Activated CD8-positive, alpha-beta T cell treated with anti-CD3 and anti-CD28 coated beads for 36 hours (primary cell): ENCODE results near the gene KCNH4. TPM values are rescaled to one million over a fixed set of nuclear protein-coding genes. Genes with fewer than 3 reads are reported as not detected.

Experiments used
- ATAC-seq: fragments of 200-7000 bp; cut with Tn5 transposase; one replicate; pipeline ENCODE4 v1.10.0; 2021; ENCODE audit warnings: mild to moderate bottlenecking, moderate library complexity
- CTCF ChIA-PET: fragments of 350-600 bp; sonication (Branson Sonifier 250); formaldehyde crosslinking; loops from one replicate; lab custom pipeline; 2021; ENCODE audit warnings: antibody characterized with exemption; lab: Charles Lee
- POLR2A ChIA-PET: fragments of 350-600 bp; sonication (Branson Sonifier 250); formaldehyde crosslinking; loops from one replicate; lab custom pipeline; 2021; ENCODE audit warnings: antibody characterized with exemption; lab: Charles Lee
- DNase-seq: peaks from one replicate; pipeline ENCODE4 v3.0.0-alpha.2; 2020
- H3K27ac Mint-ChIP-seq: one replicate; pipeline ENCODE4 v1.8.0; 2021; ENCODE audit warnings: mild to moderate bottlenecking, mixed read lengths
- H3K27me3 Mint-ChIP-seq: one replicate; pipeline ENCODE4 v1.8.0; 2021; ENCODE audit warnings: mixed read lengths
- H3K36me3 Mint-ChIP-seq: one replicate; pipeline ENCODE4 v1.8.0; 2021; ENCODE audit warnings: low read depth, mixed read lengths
- H3K4me1 Mint-ChIP-seq: one replicate; pipeline ENCODE4 v1.8.0; 2021; ENCODE audit warnings: low read depth, mixed read lengths
- H3K4me3 Mint-ChIP-seq: one replicate; pipeline ENCODE4 v1.8.0; 2021; ENCODE audit warnings: mild to moderate bottlenecking, moderate library complexity, mixed read lengths
- H3K9me3 Mint-ChIP-seq: one replicate; pipeline ENCODE4 v1.8.0; 2021; ENCODE audit warnings: mixed read lengths
- intact Hi-C: fragments of 100-400 bp; cut with micrococcal nuclease; formaldehyde crosslinking; loops from one replicate; pipeline ENCODE4 v1.10.0; 2022
- total RNA-seq, 2 experiments: library from RNA; stranded (reverse); gene quantifications; one replicate each; pipeline ENCODE4 v1.2.3, GENCODE V29; 2021
- TF ChIP-seq, protein P1 (sequence below): fragments of 200-600 bp; IDR thresholded peaks from one replicate; pipeline ENCODE4 v1.8.0; 2022; ENCODE audit warnings: antibody characterized with exemption, mild to moderate bottlenecking

The KCNH4 gene
- total RNA-seq, 2 experiments from 2014 or later, result 0.38 to 0.43 TPM

DNA sequence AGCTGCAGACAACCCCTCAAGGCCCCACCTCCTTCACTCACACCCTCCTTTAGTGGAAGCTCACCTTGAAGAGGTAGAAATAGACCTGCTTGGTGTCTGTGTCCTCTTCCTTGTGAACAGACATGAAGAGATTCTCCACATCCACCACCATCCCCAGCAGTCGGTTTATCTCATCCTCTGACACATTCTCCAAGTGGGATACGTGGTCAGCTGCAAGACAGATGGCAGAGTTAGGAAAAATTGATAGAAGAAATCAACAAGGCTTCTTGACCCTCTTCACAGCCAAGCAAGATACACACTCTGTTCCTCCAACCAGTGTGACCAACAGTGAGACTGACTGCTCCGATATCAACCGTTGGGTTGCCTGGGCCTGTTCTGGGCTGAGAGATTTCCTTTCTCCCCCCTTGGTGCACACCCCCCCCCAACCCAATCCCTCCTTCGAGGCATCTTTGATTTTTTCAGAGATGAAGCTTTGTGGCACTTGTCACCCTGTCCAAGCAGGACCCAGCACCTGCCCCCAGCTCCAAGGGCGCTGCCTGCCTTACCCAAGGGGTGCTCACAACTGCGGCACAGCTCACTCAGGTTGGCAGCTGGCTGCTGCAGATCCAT is 60.7 kb downstream of the KCNH4 start:
- POLR2A ChIA-PET, result interaction anchor here (0.5 to 3.9 kb wide), 13 partner anchors 12 to 428 kb away, joined by 3 to 24 read pairs (median 3); partner anchors contain the start of genes CNP and DNAJC7
- CTCF ChIA-PET, result interaction anchor here (0.7 to 14.3 kb wide), 16 partner anchors 9 to 283 kb away, joined by 3 to 110 read pairs (median 5); partner anchors contain the start of genes DNAJC7, KCNH4, NKIRAS2 and ODAD4
- TF ChIP-seq, protein P1, sequence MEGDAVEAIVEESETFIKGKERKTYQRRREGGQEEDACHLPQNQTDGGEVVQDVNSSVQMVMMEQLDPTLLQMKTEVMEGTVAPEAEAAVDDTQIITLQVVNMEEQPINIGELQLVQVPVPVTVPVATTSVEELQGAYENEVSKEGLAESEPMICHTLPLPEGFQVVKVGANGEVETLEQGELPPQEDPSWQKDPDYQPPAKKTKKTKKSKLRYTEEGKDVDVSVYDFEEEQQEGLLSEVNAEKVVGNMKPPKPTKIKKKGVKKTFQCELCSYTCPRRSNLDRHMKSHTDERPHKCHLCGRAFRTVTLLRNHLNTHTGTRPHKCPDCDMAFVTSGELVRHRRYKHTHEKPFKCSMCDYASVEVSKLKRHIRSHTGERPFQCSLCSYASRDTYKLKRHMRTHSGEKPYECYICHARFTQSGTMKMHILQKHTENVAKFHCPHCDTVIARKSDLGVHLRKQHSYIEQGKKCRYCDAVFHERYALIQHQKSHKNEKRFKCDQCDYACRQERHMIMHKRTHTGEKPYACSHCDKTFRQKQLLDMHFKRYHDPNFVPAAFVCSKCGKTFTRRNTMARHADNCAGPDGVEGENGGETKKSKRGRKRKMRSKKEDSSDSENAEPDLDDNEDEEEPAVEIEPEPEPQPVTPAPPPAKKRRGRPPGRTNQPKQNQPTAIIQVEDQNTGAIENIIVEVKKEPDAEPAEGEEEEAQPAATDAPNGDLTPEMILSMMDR, result no peak
- DNase-seq (no peak), ATAC-seq (peak; percentile 1)
- Mint-ChIP-seq H3K36me3 (peaks cover 32% of the 10 kb centered on the region), H3K4me3 (peak overlapping the region; percentile 67), H3K4me1 (peaks cover 30% of the 10 kb centered on the region), H3K27ac (peak overlapping the region; percentile 55), H3K27me3 (no peaks in the 10 kb centered on the region), H3K9me3 (no peaks in the 10 kb centered on the region)
- intact Hi-C loops, result no loop called here

DNA sequence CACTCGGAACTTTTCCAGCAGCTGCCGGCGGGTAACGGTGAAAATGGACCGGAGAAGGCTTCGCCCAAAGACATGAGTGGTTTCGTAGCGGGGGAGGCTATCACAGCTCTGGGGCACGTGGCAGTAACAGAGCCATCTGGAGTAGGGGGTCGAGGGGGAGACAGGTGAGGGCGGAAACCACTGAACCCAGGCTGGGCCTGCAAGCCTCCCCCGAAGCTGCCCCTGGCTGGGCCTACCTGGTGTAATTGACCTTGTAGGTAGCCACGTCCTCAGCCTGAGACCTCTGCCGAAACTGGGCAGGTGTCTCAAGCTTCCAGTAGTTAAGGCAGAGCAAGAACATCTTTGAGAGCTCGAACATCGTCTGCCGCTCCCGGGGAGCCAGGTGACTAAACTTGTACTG is 61.6 kb downstream of the KCNH4 start:
- Mint-ChIP-seq H3K4me3 (no peak overlapping the region), H3K36me3 (peaks cover 39% of the 10 kb centered on the region), H3K9me3 (no peaks in the 10 kb centered on the region), H3K27me3 (no peaks in the 10 kb centered on the region), H3K4me1 (peaks cover 30% of the 10 kb centered on the region), H3K27ac (peak overlapping the region; percentile 11)
- ATAC-seq (no peak), DNase-seq (no peak)
- TF ChIP-seq, protein P1, result no peak
- POLR2A ChIA-PET, result interaction anchor here (0.6 to 2.5 kb wide), 3 partner anchors 34 to 83 kb away, joined by 3 to 13 read pairs (median 4); no protein-coding TSS in a partner anchor
- intact Hi-C loops, result loop anchor here (5.0 kb wide), 1 partner anchor 157 kb away; no protein-coding TSS in a partner anchor
- CTCF ChIA-PET, result interaction anchor here (0.8 to 14.3 kb wide), 21 partner anchors 9 to 301 kb away, joined by 3 to 110 read pairs (median 5); partner anchors contain the start of genes DNAJC7, KCNH4, NKIRAS2 and ODAD4

- intact Hi-C loops, result loop anchor here (5.0 kb wide), 1 partner anchor 156 kb away; no protein-coding TSS in a partner anchor
- Mint-ChIP-seq H3K4me3 (no peak overlapping the region), H3K4me1 (peaks cover 30% of the 10 kb centered on the region), H3K36me3 (peaks cover 43% of the 10 kb centered on the region), H3K27ac (no peak overlapping the region), H3K9me3 (no peaks in the 10 kb centered on the region), H3K27me3 (no peaks in the 10 kb centered on the region)
- DNase-seq (peak; percentile 80), ATAC-seq (peak; percentile 45)
- CTCF ChIA-PET, result interaction anchor here (0.8 to 14.3 kb wide), 23 partner anchors 9 to 302 kb away, joined by 3 to 110 read pairs (median 5); partner anchors contain the start of genes DNAJC7, KCNH4 and NKIRAS2
- POLR2A ChIA-PET, result interaction anchor here (1.3 to 1.8 kb wide), 3 partner anchors 10 to 53 kb away, joined by 3 to 4 read pairs (median 3); no protein-coding TSS in a partner anchor
- TF ChIP-seq, protein P1, result peak; percentile 63
Measured at GRCh38 chr17:42118545-42118944, 62.4 kb downstream of the KCNH4 start.

GRCh38 chr17:42118126-42118510 is 62.8 kb downstream of the KCNH4 start:
- CTCF ChIA-PET, result interaction anchor here (0.7 to 14.3 kb wide), 21 partner anchors 8 to 187 kb away, joined by 3 to 110 read pairs (median 5); partner anchors contain the start of genes DNAJC7, KCNH4, NKIRAS2 and ODAD4
- TF ChIP-seq, protein P1, result no peak
- no peak overlapping the region for H3K27ac Mint-ChIP-seq
- H3K4me1 Mint-ChIP-seq, result peaks cover 30% of the 10 kb centered on the region
- H3K27me3 Mint-ChIP-seq, result no peaks in the 10 kb centered on the region
- H3K36me3 Mint-ChIP-seq, result peaks cover 46% of the 10 kb centered on the region
- ATAC-seq (no peak), DNase-seq (no peak)
- intact Hi-C loops, result loop anchor here (5.0 kb wide), 1 partner anchor 156 kb away; no protein-coding TSS in a partner anchor
- H3K9me3 Mint-ChIP-seq, result no peaks in the 10 kb centered on the region
- POLR2A ChIA-PET, result interaction anchor here (0.7 to 1.8 kb wide), 4 partner anchors 9 to 52 kb away, joined by 3 to 4 read pairs (median 3); no protein-coding TSS in a partner anchor
- no peak overlapping the region for H3K4me3 Mint-ChIP-seq
